Effector CD8-positive, alpha-beta T cell (primary cell): ENCODE data around the gene ZNF628.

Experiments
- DNase-seq: peaks from one replicate; lab custom pipeline; 2025; lab: John Stamatoyannopoulos, UW

ZNF628 gene

DNA sequence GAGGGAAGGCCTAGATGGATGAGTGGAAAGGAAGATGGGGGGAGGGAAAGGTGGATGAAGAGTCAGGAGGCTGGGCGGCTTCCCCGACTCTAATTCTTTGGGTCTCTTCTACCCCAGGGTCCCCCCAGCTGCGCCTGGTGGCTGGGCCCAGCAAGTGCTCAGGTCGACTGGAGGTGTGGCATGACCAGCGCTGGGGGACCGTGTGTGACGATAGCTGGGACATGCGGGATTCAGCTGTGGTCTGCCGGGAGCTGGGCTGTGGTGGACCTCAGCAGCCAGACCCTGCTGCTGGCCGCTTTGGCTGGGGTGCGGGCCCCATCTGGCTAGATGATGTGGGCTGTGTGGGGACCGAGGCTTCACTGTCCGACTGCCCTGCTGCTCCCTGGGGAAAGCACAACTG lies 21.3 kb downstream of the ZNF628 start:
- no peak for DNase-seq

DNA sequence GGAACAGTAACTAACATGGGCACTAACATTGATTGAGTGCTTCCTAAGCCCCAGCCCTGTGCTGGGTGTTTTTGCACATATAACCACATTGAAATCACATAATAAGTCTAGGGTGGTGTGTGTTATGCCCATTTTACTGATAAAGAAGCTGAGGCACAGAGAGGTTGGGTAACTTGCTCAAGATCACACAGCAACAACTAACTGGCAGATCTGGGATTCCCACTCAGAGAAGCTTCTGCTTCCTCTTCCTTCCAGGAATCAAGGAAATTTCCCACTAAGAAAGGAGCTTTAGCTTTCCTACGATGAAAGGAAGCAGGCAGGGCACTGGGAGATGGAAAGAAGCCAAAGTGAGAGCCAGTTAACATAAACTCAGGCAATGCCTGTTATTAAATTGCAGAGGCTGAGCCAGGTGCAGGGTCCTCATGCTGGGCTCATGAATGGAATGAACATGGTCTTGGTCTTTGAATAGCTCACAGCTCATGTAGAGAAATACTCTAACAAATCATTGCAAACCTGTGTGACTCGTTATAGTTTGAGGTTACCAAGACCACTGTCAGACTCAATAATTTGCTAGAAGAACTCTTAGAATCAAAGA lies 21.9 kb downstream of the ZNF628 start:
- no peak for DNase-seq

GRCh38 chr19:55500368-55500952 lies 24.0 kb downstream of the ZNF628 start:
- no peak for DNase-seq

GRCh38 chr19:55502197-55502952 lies 26.0 kb downstream of the ZNF628 start:
- no peak for DNase-seq

GRCh38 chr19:55503157-55503501 lies 26.7 kb downstream of the ZNF628 start:
- no peak for DNase-seq

- peak; percentile 94 for DNase-seq
Observed at GRCh38 chr19:55503502-55504251, 27.3 kb downstream of the ZNF628 start.

GRCh38 chr19:55504252-55504603 lies 27.8 kb downstream of the ZNF628 start:
- DNase-seq, result no peak

- DNase-seq, result no peak
Observed at GRCh38 chr19:55504981-55505380, 28.6 kb downstream of the ZNF628 start.

GRCh38 chr19:55508120-55508519 lies 31.7 kb downstream of the ZNF628 start:
- no peak for DNase-seq

DNA sequence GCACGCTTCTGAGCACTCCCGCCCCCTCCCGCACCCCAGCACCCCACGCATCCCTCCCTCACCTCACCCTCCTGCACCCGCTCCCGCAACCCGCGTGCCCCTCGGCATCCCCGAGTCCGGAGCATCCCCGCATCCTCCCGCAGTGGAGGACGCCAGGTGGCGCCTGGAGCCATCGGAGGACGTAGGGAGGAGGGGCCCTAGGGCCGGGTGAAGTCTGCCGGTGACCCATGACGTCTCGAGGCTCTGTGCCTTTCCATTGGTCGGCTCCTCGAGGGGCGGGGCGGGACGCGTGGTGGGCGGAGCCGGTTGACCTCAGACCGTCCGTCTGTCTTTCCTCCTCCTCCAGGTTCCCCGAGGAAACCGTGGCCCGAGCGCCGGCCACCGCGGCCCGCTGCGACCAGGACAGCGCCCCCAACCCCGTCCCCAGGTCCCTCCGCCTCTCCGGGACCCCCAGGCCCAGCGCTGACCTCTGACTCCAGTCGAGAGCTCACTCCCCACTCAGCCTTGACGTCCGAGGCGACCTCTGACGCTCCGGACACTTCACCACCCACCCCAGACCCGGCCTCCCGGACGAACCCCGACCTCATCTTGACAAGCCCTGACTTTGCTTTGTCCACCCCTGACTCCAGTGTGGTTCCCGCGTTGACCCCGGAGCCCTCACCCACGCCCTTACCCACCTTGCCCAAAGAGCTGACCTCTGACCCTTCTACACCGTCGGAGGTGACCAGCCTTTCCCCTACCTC lies 40.6 kb downstream of the ZNF628 start:
- DNase-seq, result peak; percentile 87

- DNase-seq, result no peak
Observed at GRCh38 chr19:55519451-55520311, 43.3 kb downstream of the ZNF628 start.

DNA sequence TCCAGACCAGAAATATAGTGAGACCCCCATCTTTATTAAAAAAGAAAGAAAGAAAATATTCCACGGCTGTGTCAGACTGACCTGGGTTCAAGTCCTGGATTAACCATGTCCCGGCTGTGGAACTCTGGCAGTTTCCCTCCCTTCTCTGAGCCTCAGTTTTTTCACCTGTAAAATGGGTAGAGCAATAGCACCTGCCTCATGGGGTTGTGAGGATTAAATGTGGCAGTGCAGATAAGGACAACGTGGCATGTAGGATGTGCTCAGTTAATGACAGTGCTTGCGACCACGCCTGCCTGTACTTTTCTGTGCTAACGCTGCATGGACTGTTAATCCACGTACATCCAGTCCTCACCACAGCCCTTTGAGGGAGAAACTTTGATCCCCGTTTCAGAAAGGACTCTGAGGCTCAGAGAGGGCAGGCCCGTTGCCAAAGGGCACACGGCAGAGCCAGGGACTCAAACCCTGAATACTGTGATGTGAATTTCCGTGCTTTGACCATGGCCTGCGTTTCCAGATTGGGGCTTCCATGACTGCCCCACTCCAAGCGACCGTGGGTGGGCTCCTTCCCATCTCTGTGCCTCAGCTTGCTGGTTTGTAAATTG lies 44.4 kb downstream of the ZNF628 start:
- no peak for DNase-seq

DNA sequence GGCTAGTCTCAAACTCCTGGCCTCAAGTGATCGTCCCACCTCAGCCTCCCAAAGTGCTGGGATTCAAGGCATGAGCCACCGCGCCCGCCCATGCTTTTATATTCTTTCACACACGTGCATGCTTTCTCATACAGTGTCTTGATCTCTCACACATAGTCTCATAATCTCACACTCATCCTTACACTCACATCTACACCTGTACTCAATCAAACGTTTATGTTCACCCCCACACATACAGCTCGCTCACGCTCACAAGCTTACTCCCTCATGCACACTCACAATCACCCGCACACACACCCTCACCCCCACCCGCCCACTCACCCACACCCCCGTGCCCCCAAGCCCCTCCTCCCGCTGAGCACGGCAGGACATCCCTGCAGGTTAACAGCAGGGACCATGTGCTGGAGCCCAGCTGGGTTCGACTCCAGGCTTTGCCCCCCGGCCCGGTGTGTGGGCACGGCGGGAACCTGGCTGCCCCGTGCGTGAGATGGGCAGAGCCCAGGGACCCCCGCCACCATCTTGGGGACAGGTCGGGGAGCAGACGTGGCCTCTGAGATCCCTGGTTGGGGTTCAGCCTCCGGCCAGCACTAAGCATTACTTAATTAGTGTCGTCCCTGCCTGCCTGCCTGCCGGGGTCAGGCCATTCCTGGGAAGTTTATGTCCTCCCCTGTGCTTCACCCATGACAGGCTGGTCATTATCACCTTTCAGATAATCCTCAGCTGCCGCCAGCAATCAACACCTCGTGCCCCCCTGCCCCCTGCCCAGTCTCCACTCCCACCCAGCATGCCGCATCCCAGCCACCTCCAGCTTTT lies 49.1 kb downstream of the ZNF628 start:
- DNase-seq, result no peak

GRCh38 chr19:55526216-55527196 lies 50.1 kb downstream of the ZNF628 start:
- DNase-seq, result no peak

DNA sequence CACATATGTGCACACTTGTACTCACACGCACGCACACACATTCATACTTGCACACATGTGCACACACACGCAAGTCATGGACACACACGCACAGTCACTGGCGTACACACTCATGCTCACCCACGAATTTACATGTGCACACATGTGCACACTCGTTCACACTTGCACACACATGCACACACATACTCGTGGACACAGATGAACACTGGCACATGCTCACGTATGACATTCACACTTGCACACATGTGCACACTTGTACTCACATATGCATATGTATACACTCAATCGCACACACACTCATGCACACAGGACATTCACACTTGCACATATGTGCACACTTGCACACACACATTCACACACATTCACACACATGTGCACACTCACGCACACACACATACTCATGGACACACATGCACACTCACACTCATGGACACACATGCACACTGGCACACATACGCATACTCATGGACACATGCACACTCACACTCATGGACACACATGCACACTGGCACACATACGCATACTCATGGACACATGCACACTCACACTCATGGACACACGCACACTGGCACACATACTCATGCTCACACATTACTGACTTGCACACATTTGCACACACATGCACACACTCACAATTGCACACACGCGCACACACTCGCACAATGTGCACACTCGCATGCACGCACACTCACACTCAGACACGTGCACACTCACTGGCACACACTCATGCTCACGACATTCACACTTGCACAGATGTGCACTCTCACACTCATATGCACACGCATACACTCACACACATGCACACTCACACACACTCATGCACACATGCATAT lies 51.0 kb downstream of the ZNF628 start:
- DNase-seq, result no peak

- DNase-seq, result no peak
Observed at GRCh38 chr19:55528030-55528803, 51.8 kb downstream of the ZNF628 start.
